GM18511 (cell line): Measurements from ENCODE around the gene SECISBP2.

ENCODE experiments used
- ATAC-seq: cut with Tn5 transposase; IDR thresholded peaks from one replicate; pipeline ENCODE4 v1.9.1; 2021; ENCODE audit warnings: mild to moderate bottlenecking, moderate library complexity; ENCODE audit not compliant: unreplicated experiment

Gene SECISBP2

DNA sequence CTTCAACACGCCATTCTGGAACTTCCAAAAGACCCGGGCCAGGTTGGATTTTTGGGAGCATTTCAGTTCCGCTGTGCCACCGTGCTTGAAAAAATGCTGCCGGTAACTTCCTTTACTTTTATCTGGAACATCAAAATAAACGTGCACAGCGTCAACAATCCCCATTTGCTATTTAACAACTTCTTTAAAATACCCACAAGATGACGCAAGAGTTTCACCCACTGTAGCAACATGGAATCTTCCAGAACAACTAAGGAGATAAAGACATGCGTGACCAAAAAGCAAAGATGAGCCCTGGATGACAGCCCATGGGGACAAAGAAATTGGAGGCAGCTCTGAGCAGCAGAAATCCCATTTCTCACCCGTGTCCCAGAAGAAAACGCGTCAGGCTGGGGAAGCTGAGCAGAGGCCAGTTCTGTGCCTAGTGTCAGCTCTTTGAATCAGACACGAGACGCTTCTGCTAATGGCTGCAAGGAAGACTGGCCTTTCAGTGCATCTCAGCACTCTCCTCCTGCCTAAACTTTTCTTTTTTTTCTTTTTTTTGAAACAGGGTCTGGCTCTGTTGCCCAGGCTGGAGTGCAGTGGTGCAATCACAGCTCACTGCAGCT is 61.3 kb downstream of the SECISBP2 start:
- ATAC-seq = no peak

DNA sequence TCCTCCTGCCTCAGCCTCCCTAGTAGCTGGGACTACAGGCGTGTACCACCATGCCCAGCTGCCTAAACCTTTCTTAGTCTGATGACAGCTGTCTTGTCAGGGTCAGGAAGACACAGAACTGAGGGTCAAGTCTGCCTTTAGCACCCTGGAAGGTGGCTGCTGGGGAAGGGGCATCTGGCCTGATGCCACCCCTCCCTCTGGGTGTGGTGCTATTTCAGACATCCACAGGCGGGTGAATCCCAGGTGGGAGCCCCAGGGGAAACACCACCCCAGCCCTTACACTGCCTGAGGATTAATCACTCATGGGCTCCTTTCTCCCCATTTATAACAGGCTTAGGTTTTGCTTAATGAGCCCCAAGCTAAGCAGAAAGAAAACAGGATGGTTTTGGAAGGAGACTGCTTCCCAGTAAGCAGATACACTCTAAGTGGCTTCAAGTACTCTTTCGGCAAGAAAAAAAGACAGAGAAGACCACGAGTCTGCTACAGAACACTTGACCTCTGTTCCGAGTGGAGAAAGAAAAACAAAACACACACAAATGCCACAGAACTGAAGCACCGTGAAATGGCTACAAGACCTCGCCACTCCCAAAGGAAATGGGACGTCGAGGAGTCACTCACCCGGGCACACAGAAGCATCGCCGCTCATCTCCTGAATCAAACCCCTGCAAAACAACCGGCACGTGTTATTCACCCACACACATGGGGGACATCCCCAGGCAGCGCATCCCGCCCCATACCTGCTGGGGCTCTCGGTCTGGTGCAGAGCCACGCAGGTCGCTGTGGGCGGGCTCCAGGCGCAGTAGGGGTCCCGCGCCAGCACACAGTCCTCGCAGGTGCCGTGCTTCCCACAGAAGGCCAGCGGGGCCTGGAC is 62.4 kb downstream of the SECISBP2 start:
- ATAC-seq = no peak

DNA sequence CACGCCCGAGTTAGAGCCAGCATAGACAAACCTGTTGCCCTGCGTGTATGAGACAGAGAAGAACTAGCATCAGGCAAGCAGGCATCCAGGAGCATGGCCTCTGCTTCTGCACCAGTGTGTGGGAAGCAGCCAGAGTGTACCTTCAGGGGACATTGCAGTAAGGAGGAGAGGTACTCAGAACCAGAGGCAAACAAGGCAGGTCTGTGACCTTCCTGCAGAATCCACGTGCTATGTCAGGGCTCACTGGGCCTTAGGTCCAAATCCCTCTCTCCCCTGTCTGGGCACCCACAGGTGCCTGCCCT is 63.0 kb downstream of the SECISBP2 start:
- ATAC-seq = no peak

DNA sequence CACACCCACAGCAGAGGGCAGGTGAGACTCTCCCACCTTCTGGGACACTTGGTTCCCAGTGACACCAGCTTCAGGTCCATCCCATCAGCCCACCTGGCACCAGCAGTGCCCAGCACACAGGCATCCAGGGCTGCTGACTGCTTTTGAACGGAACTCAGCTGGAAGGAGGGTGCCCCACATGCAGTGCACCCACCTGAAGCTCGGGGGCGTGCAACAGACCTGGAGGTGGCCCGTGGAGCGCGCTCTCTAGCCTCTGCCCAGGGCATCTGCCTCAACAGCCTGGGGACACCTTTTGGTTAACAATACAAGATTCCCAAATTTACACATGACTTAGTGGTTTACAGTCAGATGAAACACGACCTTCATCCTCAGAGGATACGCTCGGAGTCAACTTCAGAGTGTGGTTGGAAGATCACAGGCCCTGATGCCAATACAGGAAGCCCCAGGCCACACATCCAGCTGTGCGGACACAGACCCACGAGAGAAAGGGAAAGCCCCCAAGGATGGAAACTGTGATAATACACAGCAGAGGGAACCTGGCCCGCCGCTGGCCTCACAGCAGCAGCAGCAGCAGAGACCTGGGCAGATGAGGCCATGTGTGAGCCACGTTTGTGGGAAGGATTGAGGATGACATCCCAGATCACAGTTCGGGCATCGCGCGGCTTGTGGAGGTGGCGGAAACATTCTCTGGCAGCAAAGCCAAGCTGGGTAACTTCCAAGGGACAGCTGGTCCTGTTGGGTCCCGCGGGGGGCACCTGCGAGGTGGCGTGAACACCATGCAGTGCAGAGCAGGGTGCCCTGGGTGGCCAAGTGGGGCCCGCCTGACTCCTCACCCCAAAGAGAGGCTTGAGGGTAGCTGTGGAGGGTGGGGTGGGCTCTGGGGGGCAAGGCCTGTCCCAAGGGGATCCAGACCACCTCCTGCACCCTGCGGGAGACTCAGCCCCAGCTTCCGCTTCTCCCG is 64.0 kb downstream of the SECISBP2 start:
- no peak for ATAC-seq

DNA sequence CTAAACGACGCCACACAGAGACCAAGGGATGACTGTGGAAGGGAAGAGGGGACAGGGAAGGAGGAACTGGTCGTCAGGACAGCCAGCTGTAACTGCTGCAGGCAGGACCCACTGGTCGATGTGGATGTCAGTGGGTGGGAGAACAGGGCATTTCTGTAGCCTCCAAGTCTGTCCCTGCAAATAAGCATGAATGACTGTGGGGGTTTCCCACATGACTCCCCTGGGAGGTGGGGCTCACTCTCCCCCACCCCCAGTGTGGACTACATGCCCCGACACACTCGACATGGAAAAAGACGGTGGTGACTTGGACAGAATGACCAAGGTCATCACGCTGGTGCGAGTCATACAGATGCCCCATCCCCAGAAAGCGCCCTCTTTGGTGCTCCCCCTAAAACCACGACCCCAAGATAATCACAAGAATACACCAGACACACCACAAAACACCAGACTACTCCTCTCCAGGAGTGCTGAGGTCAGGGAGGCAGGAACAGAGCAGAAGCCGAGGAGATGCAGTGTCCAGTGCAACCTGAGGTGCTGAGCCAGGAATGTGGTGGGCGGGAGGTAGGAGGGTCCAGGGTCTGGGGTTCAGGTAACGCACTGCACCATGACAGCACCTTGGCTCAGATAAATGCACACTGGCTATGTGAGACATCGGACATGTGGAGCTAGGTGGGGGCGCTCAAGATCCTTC is 64.9 kb downstream of the SECISBP2 start:
- no peak for ATAC-seq

DNA sequence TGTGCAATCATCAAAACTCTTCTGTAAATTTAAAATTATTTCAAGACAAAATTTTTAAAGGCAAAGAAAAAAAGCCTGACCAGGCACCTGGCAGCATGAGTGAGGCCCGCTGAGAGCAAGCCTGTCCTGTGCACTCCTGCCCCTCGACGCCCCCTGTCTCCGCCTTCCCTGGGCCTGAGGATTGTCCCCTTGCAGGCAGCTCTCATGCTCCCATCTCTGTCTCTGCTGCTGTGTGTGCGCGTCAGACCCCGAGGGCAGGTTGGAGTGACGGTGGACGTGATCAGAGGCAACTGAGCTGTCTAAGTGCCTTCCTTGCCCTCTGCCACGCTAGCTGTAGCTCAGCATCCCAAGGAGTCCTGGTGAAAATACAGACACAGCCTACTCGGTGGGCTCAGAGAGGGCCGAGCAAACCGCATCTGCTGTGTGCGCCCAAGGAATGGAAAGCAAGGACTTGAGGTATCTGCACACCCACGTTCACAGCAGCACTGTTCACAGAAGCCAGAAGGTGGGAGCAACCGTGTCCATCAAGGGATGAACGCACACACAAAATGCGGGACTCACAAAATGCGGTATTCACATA is 65.5 kb downstream of the SECISBP2 start:
- ATAC-seq = no peak

DNA sequence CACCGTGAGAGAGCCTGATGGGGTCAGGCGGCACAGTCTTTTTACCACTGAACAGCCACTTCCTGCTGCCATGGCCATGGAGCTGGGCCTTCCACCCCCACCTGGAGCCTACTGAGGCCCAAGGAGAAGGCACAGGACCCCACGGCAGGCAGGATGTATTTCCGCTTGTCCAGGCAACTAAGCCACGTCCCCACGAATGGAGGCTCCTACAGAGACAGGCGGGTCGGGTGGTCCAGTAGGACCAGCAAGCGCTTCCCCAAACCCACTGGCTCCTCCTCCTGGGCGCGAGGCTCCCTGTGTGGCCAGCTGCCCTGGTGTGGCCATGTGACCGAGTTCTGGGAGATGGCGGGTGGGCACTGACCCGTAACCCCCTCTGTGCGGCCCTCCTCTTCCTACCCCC is 66.5 kb downstream of the SECISBP2 start:
- no peak for ATAC-seq

DNA sequence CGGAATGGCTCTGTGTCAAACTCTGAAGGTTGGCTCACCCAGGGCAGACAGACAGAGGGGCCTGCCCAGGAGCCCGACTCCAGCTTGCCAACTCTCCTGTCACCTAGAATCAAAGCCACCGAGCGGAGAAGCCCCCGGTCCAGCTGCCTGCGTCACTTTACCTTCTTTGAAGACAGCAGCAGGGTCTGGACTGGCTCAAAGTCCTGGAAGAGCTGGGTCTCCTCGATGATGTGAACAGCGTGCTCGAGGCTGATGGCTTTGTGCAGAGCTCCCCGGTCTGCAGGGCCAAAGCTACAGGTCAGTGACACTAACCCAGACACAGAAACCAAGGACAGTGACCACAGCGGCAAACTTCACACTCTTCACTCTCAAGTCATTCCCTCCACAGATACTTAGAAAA is 67.9 kb downstream of the SECISBP2 start:
- ATAC-seq = no peak

DNA sequence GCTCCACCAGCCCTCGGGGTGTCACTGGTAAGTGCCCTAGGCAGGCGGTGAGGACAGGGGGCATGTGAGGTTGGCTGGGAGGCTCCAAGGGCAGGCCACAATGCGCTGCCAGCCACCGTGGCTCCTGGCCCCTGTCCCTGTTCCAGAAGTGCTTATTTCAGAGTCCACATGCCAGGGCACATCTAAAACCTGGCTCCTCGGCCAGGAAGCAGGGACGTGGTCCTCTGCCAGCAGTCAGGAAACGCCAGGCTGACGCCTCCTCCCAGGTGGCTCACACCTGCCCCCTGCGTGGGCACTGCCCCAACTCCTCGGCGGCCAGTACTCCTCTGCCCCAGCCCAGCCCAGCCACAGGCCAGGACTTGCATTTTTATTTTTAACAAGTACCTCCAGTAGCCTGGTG is 68.5 kb downstream of the SECISBP2 start:
- ATAC-seq = no peak

DNA sequence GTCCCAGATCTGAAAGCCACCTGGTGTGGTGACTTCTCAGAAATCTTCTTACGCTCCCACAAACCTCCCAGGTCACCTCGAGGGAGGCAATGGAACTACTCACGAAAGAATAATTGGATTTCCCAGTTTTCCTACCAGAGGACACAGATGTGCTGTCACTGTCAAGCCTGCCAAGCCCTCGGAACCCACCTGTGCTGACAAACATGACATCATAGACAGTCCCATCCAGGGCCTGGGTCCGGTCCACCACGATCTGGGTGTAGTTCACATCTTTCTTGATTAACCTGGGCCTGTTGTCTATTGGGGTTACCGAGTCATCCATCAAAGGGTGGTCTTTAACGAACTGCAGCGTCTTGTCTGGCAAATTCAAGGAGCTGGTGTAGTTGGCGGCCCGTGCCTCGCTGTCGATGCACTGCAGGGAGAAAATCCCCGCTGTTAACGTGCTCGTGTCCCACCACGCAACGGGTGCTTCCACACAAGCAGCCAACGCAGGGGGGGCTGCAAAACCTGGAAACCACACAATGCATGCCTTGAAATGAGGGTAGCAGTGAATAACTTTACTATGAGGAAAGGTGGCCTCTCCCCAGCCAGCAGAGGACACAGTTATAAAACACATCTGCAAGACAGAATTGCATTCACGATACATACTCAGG is 69.0 kb downstream of the SECISBP2 start:
- ATAC-seq = no peak

DNA sequence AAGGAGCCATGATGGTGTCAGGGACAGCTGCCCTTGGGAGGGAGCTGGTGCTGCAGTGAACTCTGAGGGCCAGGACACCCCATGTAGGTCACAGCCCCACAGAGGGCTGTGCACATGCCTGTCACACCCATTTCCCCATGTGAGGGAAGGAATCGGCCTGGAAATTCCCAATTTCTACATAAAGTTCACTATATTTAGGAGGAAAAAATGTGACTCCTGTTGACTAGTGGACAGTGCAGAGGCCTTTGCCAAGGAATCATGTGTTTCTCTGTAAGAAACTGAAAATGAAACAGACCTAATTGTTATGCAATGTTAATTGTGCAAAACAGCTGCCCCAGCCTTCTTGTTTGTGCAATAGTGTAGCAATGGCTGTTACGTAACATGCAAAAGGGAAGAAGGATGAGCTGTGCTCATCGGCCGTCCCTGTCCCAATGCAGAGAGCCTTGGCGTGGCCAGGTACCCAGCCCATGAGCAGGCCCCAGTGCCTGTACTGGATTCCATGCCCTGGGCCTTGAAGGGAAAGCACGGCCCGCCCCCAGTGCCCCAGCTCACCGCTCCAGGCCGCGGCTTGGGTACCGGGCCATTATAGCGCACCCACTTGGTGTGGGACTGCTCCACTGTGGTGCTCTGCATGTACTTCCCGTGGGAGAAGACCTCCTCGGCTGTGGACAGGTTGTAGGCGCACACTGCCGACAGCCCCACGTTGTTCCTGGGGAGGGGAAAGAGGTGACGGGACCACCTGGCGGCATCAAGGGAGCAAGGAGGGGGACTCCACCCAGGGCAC is 70.0 kb downstream of the SECISBP2 start:
- no peak for ATAC-seq

DNA sequence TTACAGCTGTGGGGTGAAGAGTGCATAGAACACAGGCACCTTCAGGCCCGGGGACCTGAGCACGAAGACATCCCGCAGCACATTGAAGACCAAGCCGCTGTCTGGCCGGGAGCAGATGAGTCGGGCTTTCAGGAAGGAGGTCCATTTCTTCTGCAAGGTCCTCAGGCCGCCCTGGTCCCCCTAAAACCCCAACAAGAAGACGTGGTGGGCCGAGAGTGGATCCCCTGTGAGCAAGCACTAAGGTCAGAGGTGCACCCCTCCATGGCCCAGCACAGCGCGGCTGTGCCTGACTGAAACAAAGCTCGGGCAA is 70.5 kb downstream of the SECISBP2 start:
- no peak for ATAC-seq

DNA sequence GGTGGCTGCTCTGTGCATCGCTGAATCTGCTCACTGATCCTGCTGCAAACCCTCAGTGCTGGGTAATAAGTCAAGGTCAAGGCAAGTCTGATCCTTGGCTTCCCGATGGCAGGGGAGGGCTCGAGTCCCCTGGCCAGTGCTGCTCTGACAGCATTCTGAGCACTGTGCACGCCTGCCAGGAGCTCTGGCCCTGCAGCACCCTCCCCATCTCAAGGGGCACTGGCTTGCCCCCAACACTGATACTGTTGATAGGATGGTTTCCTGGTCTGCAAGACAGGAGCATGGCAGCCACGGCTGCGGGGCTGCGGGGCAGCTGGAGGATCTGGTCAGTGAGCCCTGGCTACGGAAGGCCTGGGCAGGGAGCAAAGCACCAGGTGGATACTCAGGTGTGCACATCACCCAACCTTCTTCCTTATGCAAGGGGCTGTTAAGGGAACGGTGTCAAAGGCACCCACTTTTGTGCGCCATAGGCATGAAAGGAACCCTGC is 71.8 kb downstream of the SECISBP2 start:
- ATAC-seq = no peak

DNA sequence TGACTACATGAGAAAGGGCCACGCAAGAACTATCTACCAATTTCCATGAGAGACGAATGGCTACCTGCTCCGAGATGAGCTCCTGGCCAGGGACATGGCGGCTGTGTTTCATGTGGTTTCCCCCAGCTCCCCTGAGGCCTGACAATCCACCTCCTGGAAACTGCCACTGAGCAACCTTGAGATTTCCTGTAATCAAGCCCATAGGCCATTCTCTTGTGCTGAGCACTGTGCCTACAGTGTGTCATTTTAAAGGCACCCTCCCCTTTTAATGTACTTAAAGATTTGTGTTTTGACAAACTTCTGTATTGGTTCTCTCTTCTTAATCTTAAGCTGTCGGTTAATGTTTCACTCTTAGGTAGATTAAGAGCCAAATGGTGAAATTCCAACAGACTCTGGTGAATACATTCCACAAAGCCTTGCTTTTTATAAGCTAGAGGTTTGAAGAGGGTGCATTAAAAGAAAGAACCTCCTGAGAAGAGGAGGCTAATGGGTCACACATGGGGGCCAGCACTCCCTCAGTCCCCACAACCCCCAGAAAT is 72.3 kb downstream of the SECISBP2 start:
- no peak for ATAC-seq

DNA sequence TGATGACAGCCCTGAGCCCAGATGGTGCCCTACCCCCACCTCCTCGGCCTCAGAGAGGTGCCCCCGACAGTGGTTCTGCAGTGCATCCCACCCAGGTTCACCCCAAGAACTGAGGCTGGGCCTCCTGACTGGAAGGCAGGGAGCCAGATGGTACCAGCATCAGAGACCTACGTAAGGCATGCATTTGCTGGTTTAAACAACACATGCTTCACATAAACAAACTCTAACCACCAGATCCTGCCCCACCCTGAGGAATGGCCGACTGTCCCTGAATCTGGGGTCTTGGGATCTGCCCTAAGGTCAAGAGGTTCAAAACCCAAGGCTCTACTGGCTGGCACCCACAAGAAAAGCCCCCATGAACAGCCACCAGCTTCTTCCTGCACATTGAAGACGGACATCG is 73.3 kb downstream of the SECISBP2 start:
- ATAC-seq = no peak

DNA sequence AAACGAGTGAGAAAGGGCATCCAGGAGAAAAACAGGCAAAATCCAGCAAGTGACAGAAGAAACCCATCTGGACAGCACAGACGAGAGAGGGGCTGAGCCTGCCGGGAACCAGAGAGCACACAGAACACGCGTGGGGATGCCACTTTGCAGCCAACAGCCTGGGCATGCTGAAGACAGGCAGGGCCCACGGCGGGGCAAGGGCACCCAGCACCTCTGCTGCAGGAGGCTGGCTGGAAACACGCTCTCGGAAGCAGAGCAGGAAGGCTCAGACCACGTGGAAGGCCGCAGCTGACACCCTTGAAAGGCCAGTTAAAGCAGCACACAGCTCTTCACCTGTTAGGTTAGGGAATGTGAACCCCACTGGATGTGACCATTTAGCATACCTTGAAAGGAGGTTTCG is 76.1 kb downstream of the SECISBP2 start:
- ATAC-seq = no peak

DNA sequence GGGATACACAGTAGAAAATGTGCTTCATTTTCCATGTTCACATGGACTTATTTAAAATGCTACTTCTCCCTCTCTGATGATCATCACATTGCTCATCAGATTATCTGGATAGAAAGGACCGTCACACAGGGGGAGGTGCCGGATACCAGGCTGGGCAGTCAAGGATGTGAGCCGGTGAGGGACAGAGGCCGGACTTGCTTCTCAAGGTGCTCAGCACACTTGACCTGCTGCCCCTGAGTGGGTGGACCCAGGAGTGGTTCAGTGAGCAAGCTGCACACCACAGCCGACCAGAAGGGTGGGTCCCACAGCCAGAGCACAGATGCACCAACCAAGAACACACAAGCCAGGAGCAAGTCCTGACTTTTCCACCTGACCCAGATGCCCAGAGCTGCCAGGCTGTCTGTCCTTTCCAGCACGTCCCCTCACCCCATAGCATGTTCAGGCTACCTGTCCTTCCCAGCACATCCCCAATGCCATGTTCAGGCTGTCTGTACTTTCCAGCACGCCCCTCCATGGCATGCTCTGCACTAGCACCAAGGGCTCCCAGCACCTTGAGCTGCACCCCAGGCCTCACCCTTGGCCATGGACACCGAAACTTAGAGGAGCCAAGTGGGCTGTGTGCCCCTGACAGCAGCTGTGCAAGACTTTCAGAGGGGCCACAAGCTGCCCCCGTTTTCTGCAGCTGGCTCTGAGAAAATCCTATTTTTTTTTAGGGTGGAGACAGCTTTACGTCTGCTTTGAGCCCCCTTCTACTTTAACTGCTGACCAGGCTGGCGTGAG is 77.8 kb downstream of the SECISBP2 start:
- ATAC-seq = no peak

DNA sequence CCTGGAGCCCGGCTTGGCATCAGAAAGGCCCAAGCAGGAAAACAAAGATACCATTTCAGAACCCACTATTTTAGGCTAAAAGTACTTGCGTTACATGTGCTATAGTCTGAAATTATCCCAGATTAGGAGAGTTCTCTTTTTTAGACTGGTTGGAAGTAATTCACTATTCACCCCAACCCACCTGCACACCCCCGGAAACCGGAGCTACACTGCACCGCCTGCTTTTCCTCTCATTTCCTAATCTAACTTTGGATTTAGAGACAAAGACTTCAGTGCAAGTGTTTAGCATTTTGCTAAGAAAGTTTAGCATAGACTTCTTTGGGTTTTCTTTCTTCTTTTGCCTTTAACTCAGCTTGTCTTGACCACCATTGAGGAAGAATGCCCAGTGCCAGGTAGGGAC is 79.2 kb downstream of the SECISBP2 start:
- no peak for ATAC-seq
